ENCODE results near the gene GIN1. TPM values are rescaled to one million over a fixed set of nuclear protein-coding genes. Genes with fewer than 3 reads are reported as not detected.
A peak's percentile ranks its signal among the peaks of the same experiment; 100 is the strongest.

GIN1 gene, protein sequence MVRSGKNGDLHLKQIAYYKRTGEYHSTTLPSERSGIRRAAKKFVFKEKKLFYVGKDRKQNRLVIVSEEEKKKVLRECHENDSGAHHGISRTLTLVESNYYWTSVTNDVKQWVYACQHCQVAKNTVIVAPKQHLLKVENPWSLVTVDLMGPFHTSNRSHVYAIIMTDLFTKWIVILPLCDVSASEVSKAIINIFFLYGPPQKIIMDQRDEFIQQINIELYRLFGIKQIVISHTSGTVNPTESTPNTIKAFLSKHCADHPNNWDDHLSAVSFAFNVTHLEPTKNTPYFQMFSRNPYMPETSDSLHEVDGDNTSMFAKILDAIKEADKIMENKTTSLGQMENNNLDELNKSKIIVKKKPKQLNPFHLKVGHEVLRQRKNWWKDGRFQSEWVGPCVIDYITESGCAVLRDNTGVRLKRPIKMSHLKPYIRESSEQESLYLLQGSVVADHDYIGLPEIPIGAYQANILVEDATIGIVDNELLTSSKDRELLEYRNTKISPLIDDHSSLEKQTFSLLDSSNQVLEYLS
- 10 to 100 TPM in 1 of 2 donors, 1 to 10 TPM in 1; 6.6 to 12.6 TPM for total RNA-seq
- 1 to 10 TPM; 3.1 to 4.9 TPM for polyA plus RNA-seq
- long read RNA-seq, donor 1, partial matches to known transcripts = 0 of 1 reads
- long read RNA-seq, donor 1, other reads (novel, unspliced or antisense) = 0 of 1 reads
- long read RNA-seq, donor 2 = 0 reads
- long read RNA-seq, donor 3, partial matches to known transcripts = 0 of 1 reads
- long read RNA-seq, donor 3, other reads (novel, unspliced or antisense) = 0 of 1 reads
- long read RNA-seq, donor 4, partial matches to known transcripts = 0 of 3 reads
- long read RNA-seq, donor 4, other reads (novel, unspliced or antisense) = 0 of 3 reads
- long read RNA-seq, donor 5, partial matches to known transcripts = 0 of 4 reads
- long read RNA-seq, donor 5, other reads (novel, unspliced or antisense) = 0 of 4 reads

DNA sequence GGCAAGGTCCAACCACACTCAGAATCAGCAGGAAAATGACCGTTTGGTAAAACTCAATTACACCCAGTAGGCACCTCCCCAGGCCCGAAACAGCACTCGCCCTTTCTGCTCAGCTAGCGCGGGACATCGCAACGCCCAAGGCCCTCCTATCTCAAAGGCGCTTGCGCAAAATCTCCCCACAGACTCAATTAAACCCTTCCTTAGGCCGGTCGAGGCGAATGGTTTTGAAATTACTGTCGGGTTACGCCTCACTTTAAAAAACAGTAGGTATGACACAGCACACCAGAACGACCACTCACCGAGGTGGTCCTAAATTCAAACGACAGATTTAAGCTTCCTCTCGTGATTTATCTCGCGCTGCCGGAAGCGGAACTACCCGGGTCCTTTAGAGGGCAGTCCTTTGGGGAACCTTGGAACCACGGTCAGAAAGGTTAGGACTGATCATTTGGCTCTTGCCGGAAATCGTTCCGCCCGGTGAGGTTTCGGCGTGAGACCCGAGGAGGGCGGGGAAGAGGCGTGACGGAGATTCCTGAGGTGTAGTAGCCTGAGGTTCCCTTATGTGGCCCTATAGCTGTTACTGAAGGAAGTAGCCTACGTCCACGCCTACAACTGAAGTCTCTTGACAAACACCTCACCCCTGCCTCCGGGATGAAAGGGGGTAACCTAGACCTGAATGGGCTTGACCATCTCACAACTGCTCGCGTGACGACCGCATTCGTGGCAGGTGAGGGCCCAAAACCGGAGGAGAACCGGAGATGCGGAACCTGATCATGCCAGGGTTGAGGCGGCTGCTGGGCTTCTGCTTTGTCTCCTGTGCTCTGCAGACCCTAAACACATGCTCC is at the start of gene GIN1, which contains the start of gene PPIP5K2:
GIN1 (minus strand) TSS at position 374 of the 842 bp plus-strand sequence. CDS start 11,431 bp downstream, outside the sequence.
PPIP5K2 (plus strand) TSS at position 537 of the 842 bp plus-strand sequence. CDS start 9,289 bp downstream, outside the sequence.
- H3K9ac ChIP-seq (ENCODE audit: insufficient read depth in 1 of 2, low read length in 2 of 2) = peak within 1 kb of the TSS; percentile 90 to 92
- H3K27ac ChIP-seq (ENCODE audit: low read depth in 1 of 2, low read length in 1 of 2) = peak within 1 kb of the TSS; percentile 97 to 98
- H3K4me1 ChIP-seq (ENCODE audit: control insufficient read depth in 5 of 5, insufficient read depth in 5 of 5, low read length in 5 of 5) = peaks cover 0 to 38% (median 4%) of the 10 kb centered on the region in 5 donors
- WGBS, 2 donors = 0% methylated on average over 46 of the region's 46 CpGs
- H3K9me3 ChIP-seq (ENCODE audit: control insufficient read depth in 4 of 4, insufficient read depth in 3 of 4, low read length in 3 of 4) = no peaks in the 10 kb centered on the region
- no peaks in the 10 kb centered on the region for H3K27me3 ChIP-seq (ENCODE audit: control insufficient read depth in 3 of 3, insufficient read depth in 3 of 3, low read length in 2 of 3)
- peak; percentile 97 for ATAC-seq (ENCODE audit: insufficient read depth, low FRiP score)
- DNase-seq = peak; percentile 98 to 99 (median 99)
- peaks cover 0 to 5% (median 0%) of the 10 kb centered on the region in 4 donors for H3K36me3 ChIP-seq (ENCODE audit: control insufficient read depth in 4 of 4, insufficient read depth in 4 of 4, low read length in 4 of 4)
- peak within 1 kb of the TSS; percentile 99 for H3K4me3 ChIP-seq
- TF ChIP-seq, protein P1, sequence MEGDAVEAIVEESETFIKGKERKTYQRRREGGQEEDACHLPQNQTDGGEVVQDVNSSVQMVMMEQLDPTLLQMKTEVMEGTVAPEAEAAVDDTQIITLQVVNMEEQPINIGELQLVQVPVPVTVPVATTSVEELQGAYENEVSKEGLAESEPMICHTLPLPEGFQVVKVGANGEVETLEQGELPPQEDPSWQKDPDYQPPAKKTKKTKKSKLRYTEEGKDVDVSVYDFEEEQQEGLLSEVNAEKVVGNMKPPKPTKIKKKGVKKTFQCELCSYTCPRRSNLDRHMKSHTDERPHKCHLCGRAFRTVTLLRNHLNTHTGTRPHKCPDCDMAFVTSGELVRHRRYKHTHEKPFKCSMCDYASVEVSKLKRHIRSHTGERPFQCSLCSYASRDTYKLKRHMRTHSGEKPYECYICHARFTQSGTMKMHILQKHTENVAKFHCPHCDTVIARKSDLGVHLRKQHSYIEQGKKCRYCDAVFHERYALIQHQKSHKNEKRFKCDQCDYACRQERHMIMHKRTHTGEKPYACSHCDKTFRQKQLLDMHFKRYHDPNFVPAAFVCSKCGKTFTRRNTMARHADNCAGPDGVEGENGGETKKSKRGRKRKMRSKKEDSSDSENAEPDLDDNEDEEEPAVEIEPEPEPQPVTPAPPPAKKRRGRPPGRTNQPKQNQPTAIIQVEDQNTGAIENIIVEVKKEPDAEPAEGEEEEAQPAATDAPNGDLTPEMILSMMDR (IDR thresholded peaks at IDR 0.05; ENCODE audit: control extremely low read depth, extremely low read depth) = no peak

DNA sequence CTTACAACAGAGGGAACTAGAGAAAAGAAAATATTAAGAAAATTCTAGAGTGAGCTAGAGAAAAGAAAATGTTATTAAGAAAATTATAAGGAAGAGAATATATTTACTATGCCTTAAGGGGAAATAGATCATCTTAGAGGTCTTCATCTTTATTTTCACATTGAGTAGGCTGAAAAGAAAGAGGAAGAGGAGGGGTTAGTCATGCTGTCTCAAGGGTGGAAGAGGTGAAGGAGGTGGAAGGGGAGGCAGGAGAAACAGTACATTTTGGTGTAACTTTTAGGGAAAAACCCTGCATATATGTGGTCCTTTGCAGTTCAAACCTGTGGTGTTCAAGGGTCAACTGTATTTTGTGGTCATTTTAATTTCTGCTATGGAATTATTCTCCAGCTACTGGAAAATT is 46.8 kb upstream of the GIN1 start:
- Histone ChIP-seq H3K9me3 (ENCODE audit: control insufficient read depth in 4 of 4, insufficient read depth in 3 of 4, low read length in 3 of 4) (no peaks in the 10 kb centered on the region), H3K27me3 (ENCODE audit: control insufficient read depth in 3 of 3, insufficient read depth in 3 of 3, low read length in 2 of 3) (no peaks in the 10 kb centered on the region), H3K4me3 (no peak overlapping the region), H3K27ac (ENCODE audit: low read depth in 1 of 2, low read length in 1 of 2) (no peak overlapping the region), H3K4me1 (ENCODE audit: control insufficient read depth in 5 of 5, insufficient read depth in 5 of 5, low read length in 5 of 5) (no peaks in the 10 kb centered on the region), H3K9ac (ENCODE audit: insufficient read depth in 1 of 2, low read length in 2 of 2) (no peak overlapping the region), H3K36me3 (ENCODE audit: control insufficient read depth in 4 of 4, insufficient read depth in 4 of 4, low read length in 4 of 4) (peaks cover 2 to 17% (median 10%) of the 10 kb centered on the region in 4 donors)
- DNase-seq (no peak), ATAC-seq (ENCODE audit: insufficient read depth, low FRiP score) (no peak)
- TF ChIP-seq, protein P1 (IDR thresholded peaks at IDR 0.05; ENCODE audit: control extremely low read depth, extremely low read depth) = no peak

DNA sequence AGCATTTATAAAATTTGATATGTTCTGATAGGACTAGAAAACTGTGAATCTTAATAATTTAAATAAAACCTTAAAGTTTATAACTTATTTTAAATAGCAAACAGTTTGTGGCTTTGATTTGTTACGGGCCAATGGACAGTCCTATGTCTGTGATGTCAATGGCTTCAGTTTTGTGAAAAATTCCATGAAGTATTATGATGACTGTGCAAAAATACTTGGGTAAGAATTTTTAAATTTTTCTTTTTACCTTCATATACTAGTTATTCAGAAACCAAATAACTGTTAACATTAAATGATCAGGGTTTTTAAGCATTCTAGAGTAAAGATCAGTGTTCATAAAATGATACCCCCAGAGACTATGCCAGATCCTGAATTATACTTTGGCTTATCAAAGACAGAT is 31.2 kb upstream of the GIN1 start:
- H3K36me3 ChIP-seq (ENCODE audit: control insufficient read depth in 4 of 4, insufficient read depth in 4 of 4, low read length in 4 of 4) = peaks cover 2 to 11% (median 5%) of the 10 kb centered on the region in 4 donors
- WGBS, 2 donors = 91 to 100% methylated on average over 1 of the region's 1 CpG
- TF ChIP-seq, protein P1 (IDR thresholded peaks at IDR 0.05; ENCODE audit: control extremely low read depth, extremely low read depth) = no peak

More for the DNA sequence above, 31.2 kb upstream of the GIN1 start:
- Histone ChIP-seq H3K27me3 (ENCODE audit: control insufficient read depth in 3 of 3, insufficient read depth in 3 of 3, low read length in 2 of 3) (no peaks in the 10 kb centered on the region), H3K9me3 (ENCODE audit: control insufficient read depth in 4 of 4, insufficient read depth in 3 of 4, low read length in 3 of 4) (no peaks in the 10 kb centered on the region), H3K4me3 (no peak overlapping the region), H3K4me1 (ENCODE audit: control insufficient read depth in 5 of 5, insufficient read depth in 5 of 5, low read length in 5 of 5) (no peaks in the 10 kb centered on the region), H3K27ac (ENCODE audit: low read depth in 1 of 2, low read length in 1 of 2) (no peak overlapping the region), H3K9ac (ENCODE audit: insufficient read depth in 1 of 2, low read length in 2 of 2) (no peak overlapping the region)
- DNase-seq (no peak), ATAC-seq (ENCODE audit: insufficient read depth, low FRiP score) (no peak)
